ENCODE data around the gene KDM6B.

The KDM6B gene

DNA sequence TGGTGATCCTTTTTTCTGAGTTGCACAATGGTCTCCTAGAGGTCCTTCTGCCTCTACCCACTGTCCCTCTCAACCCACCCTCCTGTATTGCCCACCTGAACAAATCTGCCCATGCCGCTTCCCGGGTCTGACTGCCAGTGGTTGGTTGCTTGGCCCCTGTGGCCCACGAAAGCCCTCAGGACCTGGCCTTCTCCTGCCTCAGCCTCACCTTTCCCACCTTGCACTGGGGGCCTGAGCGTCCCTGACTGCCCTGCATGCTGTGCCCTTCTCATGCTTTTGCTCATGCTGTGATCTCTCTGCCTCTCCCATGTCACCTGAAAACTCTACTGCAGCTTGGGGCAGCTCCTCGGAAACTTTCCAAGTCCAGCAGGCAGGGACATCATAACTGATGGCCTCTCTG is 13.8 kb upstream of the KDM6B start:
- DNase-seq (ENCODE audit: low read depth, low spot score): no peak

DNA sequence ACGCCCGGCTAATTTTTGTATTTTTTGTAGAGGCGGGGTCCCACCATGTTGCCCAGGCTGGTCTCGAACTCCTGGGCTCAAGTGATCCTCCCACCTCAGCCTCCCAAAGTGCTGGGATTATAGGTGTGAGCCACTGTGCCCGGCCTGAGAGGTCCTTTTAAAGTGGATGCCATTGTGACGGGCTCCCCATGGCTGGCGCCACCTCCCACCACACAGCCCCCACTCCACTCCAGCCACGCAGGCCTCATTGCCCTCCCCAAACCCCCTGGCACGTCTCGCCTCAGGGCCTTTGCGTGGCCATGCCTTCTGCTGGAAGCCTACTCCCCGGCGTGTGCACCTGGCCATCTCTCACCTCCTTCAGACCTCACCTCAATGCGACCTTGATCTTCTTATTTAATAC is 11.9 kb upstream of the KDM6B start:
- no peak for DNase-seq (ENCODE audit: low read depth, low spot score)

DNA sequence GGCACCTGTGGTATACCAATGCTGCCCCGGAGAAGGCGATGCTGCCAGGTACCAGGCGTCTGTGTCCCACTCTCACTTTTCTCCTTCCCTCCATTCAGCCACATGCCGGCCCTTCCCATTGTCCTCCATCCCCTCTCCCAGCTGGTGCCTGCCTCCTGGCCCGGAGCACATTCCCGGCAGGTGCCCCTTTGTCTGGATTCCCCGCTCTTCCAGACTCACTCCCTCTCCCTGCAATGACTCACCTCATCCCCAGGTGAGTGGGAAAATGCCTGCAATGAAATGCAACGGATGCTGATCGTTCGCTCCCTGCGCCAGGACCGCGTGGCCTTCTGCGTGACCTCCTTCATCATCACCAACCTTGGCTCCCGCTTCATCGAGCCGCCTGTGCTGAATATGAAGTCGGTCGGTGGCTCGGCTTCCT is 10.4 kb upstream of the KDM6B start:
- peak; percentile 75 for DNase-seq (ENCODE audit: low read depth, low spot score)

DNA sequence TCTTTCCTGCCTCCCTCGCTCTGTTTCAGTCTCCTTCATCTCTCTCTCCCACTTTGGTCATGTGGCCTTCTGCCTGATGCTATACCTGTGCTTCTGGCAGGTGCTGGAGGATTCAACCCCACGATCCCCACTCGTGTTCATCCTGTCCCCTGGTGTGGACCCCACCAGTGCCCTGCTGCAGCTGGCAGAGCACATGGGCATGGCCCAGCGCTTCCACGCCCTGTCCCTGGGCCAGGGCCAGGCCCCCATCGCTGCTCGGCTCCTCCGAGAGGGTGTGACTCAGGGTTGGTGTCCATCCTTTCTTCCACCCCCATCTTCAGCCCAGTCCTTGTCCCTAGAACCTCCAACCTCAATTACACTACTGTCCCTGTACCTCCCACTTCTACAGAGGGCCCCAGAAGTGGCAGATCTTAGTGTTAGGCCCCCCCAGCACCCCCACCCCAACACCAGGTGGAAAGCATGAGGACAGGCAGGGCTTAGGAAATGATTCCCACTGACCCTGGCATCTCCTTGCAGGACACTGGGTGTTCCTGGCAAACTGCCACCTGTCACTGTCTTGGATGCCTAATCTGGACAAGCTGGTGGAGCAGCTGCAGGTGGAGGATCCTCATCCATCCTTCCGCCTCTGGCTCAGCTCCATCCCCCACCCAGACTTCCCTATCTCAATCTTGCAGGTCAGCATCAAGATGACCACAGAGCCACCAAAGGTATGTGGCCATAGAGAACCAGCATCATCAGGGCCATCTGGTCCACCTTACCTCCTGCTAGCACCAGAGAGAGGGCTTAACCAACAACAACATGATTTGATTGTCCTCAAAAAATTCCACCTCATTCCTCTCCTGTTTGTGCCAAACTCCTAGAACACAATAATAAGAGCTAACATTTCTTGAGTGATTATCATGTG is 9.7 kb upstream of the KDM6B start:
- no peak for DNase-seq (ENCODE audit: low read depth, low spot score)

DNA sequence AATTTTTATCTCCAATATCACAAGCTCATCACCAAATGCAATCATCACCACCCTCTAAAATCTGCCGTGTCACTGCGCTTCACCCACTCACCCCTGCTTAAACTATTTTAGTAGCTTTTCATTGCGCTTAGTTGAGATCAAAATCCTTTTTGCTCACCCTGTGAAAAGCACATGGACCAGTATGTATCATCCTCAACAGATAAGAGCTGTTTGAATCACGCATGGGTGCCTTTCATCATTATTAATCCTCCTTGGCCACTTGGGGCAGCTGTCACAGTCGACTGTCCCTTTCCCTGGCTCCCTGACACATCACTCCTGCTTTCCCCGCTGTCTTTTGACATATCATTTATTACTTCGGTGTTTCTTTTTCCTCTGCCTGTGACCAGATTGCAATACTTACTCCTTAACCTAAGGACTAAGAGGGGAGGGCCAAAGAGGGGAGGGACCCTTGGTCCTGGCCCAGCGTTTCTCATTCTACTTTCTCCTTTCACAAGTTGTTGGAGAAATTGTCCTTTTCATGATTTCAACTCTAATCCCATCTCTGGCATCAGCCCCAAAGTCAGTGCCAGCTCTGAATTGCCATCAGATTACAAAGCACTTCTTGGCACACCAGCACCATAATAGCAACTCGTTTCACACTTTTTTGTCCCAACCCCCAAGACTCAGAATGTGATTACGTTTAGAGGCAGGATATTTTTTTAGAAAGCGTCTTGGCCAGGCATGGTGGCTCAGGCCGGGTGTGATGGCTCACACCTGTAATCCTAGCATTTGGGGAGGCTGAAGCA is 8.6 kb upstream of the KDM6B start:
- DNase-seq (ENCODE audit: low read depth, low spot score): no peak

DNA sequence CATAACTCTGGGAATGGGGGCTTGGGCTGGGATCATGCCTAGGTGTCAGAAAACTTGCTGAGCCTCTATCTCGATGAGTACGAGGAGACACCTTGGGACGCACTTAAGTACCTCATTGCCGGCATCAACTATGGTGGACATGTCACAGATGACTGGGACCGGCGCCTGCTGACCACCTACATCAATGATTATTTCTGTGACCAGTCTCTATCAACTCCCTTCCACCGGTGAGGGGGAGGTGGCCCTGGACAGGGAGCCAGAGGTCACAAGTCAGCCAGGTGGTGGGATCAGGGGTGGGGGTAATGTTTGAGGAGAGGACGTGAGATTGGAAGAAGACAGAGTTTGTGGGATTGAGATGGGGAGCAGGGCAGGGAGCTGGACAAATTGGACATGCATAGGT is 3.4 kb upstream of the KDM6B start:
- DNase-seq (ENCODE audit: low read depth, low spot score): no peak

DNA sequence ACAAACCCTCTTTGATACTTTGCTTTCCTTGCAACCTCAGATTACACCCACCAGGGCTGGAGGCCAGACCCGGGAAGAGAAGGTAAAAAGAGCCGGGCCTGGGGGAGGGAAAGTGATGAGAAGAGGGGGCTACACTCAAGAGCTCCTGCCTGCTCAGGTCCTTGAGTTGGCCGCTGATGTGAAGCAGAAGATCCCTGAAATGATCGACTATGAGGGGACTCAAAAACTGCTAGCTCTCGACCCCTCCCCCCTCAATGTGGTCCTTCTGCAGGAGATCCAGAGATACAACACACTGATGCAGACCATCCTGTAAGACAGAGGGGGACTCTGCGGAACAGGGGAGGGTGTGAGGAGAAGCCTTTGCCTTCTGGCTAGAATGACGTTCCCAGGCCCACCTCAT is 2.8 kb upstream of the KDM6B start:
- DNase-seq (ENCODE audit: low read depth, low spot score): no peak

DNA sequence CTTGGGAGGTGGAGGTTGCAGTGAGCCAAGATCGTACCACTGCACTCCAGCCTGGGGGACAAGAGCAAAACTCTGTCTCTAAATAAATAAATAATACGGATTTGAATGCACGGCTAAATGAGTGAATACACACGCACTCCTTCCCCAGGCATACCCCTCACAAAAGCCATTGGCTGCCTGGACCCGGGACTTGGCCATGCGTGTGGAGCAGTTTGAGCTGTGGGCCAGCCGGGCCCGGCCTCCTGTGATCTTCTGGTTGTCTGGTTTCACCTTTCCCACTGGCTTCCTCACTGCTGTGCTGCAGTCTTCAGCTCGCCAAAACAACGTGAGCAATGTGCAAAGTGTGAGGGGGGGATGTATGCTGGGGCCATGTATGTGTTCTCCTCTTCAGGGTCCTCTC is 1.6 kb upstream of the KDM6B start:
- no peak for DNase-seq (ENCODE audit: low read depth, low spot score)

DNA sequence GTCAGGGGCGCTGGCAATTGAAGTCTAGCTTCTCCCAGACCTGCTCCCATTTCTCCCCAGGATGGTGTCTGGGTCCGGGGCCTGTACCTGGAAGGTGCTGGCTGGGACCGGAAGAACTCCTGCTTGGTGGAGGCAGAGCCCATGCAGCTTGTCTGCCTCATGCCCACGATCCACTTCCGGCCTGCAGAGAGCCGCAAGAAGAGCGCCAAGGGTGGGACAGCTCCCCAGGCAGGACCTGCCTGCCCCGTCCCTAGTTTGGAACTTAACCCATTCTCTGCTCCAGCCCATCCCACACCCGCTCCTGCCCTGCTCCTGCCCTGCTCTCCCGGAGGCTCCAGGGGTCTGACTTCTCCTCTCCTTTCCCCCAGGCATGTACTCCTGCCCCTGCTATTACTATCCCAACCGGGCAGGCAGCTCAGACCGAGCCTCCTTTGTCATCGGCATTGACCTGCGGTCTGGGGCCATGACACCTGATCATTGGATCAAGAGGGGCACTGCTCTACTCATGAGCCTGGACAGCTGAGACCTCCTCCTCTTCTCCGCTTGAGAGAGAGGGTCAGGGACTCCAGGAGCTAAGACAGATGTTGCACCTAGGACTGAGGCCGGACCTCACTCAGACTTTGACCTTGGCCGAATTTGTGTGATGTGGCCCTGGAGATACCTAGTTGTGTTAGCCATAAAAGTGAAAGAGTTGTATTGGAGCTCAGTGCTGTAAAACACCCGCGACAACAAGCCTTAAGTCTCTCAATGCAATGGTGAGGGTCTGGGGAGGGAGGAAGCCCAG is 814 bp upstream of the KDM6B start:
- no peak for DNase-seq (ENCODE audit: low read depth, low spot score)

DNA sequence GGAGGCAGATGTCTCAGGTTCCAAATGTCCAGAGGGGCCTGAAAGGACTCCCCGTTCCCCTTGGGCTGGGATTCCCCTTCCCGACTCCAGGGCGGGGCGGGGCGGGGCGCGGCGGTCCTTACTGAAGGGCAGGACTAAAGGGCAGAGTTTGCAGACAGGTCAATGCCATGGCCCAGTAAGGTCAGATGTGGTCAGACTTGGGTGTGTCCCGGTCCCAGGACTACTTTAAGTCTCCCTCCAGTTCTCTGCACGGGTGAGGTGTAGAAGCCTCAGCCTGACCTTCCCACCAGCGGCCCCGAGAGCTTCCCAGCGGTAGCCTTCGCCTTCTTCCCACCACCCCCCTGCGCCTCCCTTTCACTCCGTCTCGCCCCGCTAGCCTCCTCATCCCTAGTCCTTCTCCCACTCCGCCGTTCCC is 532 bp downstream of the KDM6B start:
- peak; percentile 60 for DNase-seq (ENCODE audit: low read depth, low spot score)

DNA sequence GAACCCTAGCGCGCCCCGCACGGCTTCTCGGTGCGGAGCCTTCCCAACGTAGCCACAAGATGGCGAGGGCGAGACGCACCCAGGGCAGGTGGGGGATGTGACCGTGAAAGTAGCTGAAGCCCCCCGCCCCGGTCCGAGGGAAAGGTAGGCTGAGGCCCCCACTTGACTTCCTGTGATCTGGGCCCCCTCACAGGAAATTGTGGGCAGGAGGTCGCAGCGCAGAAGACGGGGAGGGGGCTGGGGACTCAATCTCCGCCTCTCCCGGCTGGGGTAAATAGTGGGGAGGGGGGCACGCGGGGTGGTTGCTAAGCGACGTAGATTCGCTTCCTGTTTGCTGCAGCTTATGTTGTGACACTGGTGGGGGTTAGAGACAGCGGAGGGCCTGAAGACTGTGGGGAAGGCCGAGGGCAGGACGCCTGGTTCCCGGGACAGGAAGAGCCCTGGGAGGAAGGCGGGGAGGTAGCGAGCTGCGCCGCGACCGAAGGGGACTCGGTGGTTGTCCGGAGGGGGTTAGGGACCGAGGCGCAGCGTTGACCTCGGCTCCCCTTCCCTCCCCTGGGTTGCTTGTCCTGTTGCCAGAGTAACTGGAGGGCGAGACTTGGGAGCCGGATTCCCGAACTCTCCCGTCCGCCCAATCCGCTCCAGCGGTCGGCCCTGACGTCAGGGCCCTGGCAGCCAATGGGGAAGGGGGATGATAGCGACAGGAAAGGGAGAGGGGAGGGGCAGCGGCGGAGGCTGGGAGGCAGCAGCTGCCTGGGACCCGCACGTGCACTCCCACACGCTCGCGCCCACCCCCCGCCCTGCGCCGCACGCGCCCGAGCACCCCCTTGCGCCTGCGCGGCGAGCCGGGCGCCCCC is 1.2 kb downstream of the KDM6B start:
- DNase-seq (ENCODE audit: low read depth, low spot score): peak; percentile 99

DNA sequence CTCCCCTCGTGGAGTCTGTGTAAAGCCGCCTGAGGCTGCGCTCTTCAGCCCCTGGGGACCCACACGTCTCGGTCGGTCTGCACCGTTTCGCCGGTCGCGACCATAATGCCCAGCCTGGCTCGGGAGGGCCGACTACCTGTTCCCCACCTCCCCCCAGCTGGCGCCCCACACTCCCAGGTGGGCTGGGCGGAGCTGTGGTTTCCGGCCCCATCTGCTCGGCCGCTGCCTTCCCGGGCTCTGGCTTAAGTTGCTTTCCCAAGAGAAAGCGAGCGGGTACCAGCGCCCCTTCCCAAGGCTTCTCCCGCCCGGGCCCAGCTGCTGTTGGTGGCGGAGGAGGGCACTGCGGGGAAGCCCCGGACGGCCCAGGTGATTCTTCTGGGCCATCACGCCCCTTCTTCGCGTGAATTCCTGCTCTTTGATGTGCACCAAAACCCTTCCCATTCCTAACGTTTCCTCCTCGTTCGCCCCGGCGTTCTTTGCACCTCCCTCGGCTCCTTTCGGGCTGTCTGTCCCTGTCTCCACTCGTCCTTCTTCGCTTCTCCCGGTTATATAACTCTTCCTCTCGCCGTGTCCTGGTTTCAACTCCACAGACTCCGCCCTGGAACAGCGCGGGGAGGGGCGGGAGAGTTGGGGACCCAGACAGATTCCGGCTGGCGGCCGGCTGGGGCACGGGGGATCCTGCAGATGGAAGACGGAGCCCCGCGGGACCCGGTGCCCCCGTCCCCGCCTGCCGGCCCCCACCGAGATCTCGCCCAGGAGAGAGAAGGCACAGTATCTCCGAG is 2.0 kb downstream of the KDM6B start:
- DNase-seq (ENCODE audit: low read depth, low spot score): peak; percentile 82

DNA sequence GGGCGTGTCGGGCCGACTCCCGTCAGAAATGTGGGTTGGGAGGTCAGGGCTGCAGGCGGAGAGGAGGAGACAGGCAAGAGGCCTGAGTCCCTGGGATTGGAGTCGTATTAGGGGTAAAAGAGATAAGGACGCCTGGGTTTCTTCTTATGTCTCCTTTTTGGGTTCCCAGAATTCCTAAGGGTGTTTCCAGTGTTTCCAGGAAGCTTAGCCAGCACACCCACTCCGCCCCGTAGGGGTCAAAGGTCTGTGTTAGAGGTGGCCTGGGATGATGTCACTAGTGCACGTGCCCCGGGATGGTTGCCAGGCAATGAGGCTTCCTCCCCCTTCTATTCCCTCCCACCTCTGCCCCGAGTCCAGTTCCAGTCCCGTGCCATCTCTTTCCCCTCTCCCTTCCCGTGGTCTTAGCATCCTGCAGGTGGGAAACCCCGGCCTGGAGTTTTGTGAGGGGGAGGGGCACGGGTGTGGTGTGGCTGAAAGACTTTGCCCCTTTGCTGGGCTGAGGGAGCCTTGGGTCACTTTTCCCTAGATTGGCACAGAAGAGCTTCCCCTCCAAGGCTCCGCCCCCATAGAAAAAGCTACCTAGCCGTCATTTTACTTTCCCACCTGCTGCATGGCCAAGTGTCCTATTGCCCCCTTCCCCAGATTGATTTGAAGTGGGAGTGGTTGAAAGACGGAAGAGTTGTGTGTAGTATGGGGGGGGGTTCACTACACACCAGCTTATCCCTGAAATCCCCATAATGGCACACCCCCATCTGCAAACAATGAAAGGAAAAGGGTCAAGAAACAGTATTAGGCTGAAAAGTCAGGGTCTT is 2.8 kb downstream of the KDM6B start:
- DNase-seq (ENCODE audit: low read depth, low spot score): peak; percentile 99

DNA sequence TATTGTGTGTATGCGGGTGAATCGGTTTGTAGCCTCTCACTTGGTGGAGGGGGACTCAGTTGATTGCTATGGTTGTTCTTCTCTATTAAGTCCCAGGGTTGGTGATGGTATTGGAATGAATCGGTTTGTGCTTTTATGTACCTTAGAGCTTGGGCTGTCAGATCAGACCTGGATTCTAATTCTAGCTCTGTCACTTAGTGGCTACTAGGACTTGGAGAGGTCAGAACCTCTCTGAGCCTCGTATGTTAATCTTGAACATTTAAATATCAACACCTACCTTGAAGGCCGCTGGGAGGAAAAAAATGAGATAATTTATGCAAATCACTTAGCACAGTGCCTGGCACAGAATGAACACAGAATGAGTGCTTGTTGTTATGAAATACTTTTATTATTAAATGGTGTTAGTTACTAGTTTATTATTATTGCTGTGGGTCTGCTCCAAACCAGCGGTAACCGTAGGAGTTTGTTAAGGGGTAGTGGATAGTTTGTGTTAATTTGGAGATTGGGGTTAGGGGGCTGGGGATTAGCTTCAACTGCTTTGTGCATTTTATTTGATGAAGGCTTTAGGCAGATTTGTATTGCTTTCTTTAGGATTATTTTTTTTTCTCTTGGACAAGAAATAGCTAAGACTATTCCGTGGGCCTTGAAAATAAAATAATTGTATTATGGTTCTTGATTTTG is 3.5 kb downstream of the KDM6B start:
- DNase-seq (ENCODE audit: low read depth, low spot score): no peak

DNA sequence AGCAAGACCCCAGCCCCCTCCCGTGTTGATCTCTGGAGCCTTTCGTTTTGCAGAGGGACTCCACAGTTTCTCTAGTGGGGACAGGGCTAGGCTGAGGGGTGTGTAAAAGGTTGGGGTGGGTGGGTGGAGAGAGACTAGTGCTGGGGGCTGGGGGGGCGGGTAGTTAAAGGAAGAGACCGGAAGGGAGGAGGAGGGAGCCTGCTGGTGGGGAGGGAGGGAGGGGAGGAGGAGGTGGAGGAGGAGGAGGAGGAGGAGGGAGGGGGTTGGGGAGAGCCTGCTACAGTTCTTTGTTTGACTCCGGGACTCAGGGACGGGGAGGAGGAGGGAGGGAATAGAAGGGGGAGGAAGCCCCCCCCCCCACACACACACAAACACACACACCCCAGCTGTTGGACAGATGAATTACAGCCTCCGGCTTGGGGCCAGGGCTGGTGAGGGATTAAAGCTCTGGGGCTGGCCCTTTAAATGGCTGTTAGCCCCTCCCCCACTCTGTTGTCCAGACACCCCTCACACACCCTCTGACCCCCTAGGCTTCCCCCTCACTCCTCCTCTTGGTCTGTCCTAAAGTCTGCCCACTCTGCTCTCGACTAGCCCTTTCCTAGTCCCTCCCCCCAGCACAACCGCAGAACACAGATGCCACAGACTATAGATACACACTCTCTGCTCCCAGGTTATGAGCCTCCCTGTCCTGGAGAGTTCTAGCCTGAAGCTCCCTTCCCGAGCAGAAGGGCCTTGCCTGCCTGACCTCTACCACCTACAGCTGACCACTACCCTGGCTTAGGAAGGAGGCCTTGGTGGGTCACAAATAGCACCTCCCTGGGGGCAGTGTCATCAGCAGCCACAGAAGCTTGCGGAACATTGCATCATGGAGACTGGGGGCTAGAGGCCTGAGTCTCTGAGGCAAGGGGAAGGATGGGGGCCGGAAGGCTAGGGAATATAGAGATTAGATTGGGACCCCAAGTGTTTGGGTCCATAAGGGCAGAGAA is 4.4 kb downstream of the KDM6B start:
- peak; percentile 85 for DNase-seq (ENCODE audit: low read depth, low spot score)

DNA sequence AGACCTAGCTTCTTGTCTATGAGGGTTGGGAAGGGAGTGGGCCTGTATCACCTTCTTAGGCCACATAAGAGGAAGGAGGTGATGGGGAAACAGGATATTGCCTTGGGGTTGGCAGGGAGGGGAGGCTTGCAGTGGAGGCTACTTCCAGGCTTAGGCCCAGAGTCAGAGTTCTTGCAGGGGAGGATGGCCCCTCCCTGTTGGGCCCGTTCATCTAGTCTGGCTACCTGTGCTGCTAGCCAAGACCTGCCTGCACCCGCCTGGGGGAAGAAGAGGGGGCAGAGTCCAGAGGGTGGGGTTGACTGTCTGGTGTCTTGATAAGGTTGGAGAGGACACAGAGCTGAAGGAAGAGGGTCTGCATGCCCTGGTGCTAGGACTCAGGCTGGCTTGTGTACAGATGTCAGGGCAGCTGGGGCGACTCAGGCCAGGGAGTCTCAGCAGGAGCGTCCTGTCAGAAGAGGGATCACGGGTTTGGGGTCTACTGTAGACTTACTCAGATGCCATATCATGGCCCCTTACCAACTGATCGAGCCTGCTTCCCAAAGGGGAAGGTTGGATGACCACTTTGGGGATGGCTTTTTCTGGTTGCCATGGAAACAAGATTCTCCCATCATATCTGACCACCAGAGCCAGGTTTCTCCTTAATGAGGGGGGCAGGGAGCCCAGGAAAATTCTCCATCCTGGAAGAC is 5.3 kb downstream of the KDM6B start:
- DNase-seq (ENCODE audit: low read depth, low spot score): peak; percentile 81

DNA sequence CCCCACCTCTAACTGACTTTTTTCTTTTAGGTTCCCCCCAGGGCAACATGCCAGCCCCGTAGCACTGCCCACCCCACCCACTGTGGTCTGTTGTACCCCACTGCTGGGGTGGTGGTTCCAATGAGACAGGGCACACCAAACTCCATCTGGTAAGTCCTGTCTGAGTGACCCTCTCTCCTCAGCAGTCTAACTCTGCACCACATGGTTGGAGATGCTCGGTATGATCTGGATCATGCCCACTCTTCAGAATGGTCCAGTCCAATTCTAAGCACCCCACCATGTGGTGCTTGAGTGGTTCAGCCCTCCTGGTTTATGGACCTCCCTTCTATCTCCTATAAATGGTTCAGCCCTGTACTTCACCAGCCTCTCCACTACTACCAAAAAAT is 5.9 kb downstream of the KDM6B start:
- no peak for DNase-seq (ENCODE audit: low read depth, low spot score)
